Kasumi-1 (cell line): ENCODE results near the gene ELOVL3.
A peak's percentile ranks its signal among the peaks of the same experiment; 100 is the strongest.
"Not testable (repeated sequence)": the region's sequence is repeated elsewhere in the genome, so short reads cannot be mapped to it uniquely, and the experiment has no call there.

Experiments used
- DNase-seq, 2 experiments: peaks; one replicate each; lab custom pipeline; 2025; lab: John Stamatoyannopoulos, UW

The ELOVL3 gene

GRCh38 chr10:102225646-102226541 is at the start of gene ELOVL3:
ELOVL3 (plus strand) TSS chr10:102226299; CDS start chr10:102226549, 250 bp downstream.
- DNase-seq: peak; percentile 95 to 96

- DNase-seq: no peak
These were observed 41.5 kb upstream of the ELOVL3 start for GRCh38 chr10:102184606-102185005.

GRCh38 chr10:102185272-102185671 is 40.8 kb upstream of the ELOVL3 start:
- no peak for DNase-seq

- DNase-seq: no peak
These were observed 40.1 kb upstream of the ELOVL3 start for GRCh38 chr10:102185811-102186527.

GRCh38 chr10:102188298-102188940 is 37.7 kb upstream of the ELOVL3 start:
- no peak for DNase-seq

- DNase-seq: not testable (repeated sequence)
These were observed 36.9 kb upstream of the ELOVL3 start for GRCh38 chr10:102188941-102189898.

GRCh38 chr10:102191956-102192355 is 34.1 kb upstream of the ELOVL3 start:
- DNase-seq: no peak

- DNase-seq: no peak
These were observed 30.7 kb upstream of the ELOVL3 start for GRCh38 chr10:102195296-102195870.

GRCh38 chr10:102196893-102197292 is 29.2 kb upstream of the ELOVL3 start:
- DNase-seq: no peak

- DNase-seq: no peak
These were observed 28.1 kb upstream of the ELOVL3 start for GRCh38 chr10:102198027-102198426.

- DNase-seq: no peak
These were observed 25.1 kb upstream of the ELOVL3 start for GRCh38 chr10:102200751-102201640.

- no peak for DNase-seq
These were observed 23.7 kb upstream of the ELOVL3 start for GRCh38 chr10:102202386-102202785.

GRCh38 chr10:102208311-102209035 is 17.6 kb upstream of the ELOVL3 start:
- no peak for DNase-seq

GRCh38 chr10:102211615-102212299 is 14.3 kb upstream of the ELOVL3 start:
- DNase-seq: no peak

GRCh38 chr10:102213599-102213998 is 12.5 kb upstream of the ELOVL3 start:
- DNase-seq: peak; percentile 23 to 30

- DNase-seq: no peak
These were observed 6.7 kb upstream of the ELOVL3 start for GRCh38 chr10:102219370-102219769.

- no peak for DNase-seq
These were observed 5.5 kb upstream of the ELOVL3 start for GRCh38 chr10:102220612-102221011.

- no peak for DNase-seq
These were observed 3.3 kb upstream of the ELOVL3 start for GRCh38 chr10:102222797-102223196.

GRCh38 chr10:102226542-102226870 is 407 bp downstream of the ELOVL3 start:
- no peak for DNase-seq
